ENCODE measurements around the gene MAP4K3. TPM values are rescaled to one million over a fixed set of nuclear protein-coding genes. Genes with fewer than 3 reads are reported as not detected.

Gene MAP4K3
- total RNA-seq, 2 experiments from 2014 or later = 10.9 to 13.1 TPM

- CTCF ChIA-PET = no interaction called here
- peaks cover 25% of the 10 kb centered on the region for H3K4me1 Mint-ChIP-seq
- no peaks in the 10 kb centered on the region for H3K36me3 Mint-ChIP-seq
- no peak overlapping the region for H3K4me3 Mint-ChIP-seq
- DNase-seq (no peak), ATAC-seq (no peak)
- H3K9me3 Mint-ChIP-seq (ENCODE audit: low read depth) = no peaks in the 10 kb centered on the region
- H3K27ac Mint-ChIP-seq = no peak overlapping the region
- no peaks in the 10 kb centered on the region for H3K27me3 Mint-ChIP-seq
Observed at GRCh38 chr2:39411181-39411944, 25.7 kb downstream of the MAP4K3 start.

GRCh38 chr2:39409697-39410389, 27.2 kb downstream of the MAP4K3 start:
- peaks cover 25% of the 10 kb centered on the region for H3K4me1 Mint-ChIP-seq
- ATAC-seq = no peak
- no peaks in the 10 kb centered on the region for H3K27me3 Mint-ChIP-seq
- H3K4me3 Mint-ChIP-seq = no peak overlapping the region
- H3K27ac Mint-ChIP-seq = no peak overlapping the region
- peaks cover 1% of the 10 kb centered on the region for H3K36me3 Mint-ChIP-seq
- CTCF ChIA-PET = interaction anchor here (1.0 kb wide), 1 partner anchor 10 kb away, joined by 3 read pairs; no protein-coding TSS in a partner anchor
- H3K9me3 Mint-ChIP-seq (ENCODE audit: low read depth) = no peaks in the 10 kb centered on the region
- DNase-seq = no peak

GRCh38 chr2:39408351-39409136, 28.5 kb downstream of the MAP4K3 start:
- CTCF ChIA-PET = interaction anchor here (1.0 kb wide), 1 partner anchor 9 kb away, joined by 3 read pairs; no protein-coding TSS in a partner anchor
- no peaks in the 10 kb centered on the region for H3K9me3 Mint-ChIP-seq (ENCODE audit: low read depth)
- no peaks in the 10 kb centered on the region for H3K27me3 Mint-ChIP-seq
- no peak overlapping the region for H3K27ac Mint-ChIP-seq
- ATAC-seq (no peak), DNase-seq (no peak)
- H3K36me3 Mint-ChIP-seq = peaks cover 1% of the 10 kb centered on the region
- peaks cover 23% of the 10 kb centered on the region for H3K4me1 Mint-ChIP-seq
- H3K4me3 Mint-ChIP-seq = no peak overlapping the region

- CTCF ChIA-PET = interaction anchor here (0.7 kb wide), 1 partner anchor 140 kb away, joined by 3 read pairs; no protein-coding TSS in a partner anchor
- Mint-ChIP-seq H3K9me3 (ENCODE audit: low read depth) (no peaks in the 10 kb centered on the region), H3K4me1 (peaks cover 18% of the 10 kb centered on the region), H3K36me3 (peaks cover 1% of the 10 kb centered on the region), H3K27ac (no peak overlapping the region), H3K4me3 (no peak overlapping the region), H3K27me3 (no peaks in the 10 kb centered on the region)
- DNase-seq (no peak), ATAC-seq (no peak)
Observed at GRCh38 chr2:39407516-39408296, 29.4 kb downstream of the MAP4K3 start.

- CTCF ChIA-PET = no interaction called here
- peaks cover 1% of the 10 kb centered on the region for H3K36me3 Mint-ChIP-seq
- ATAC-seq (no peak), DNase-seq (no peak)
- no peak overlapping the region for H3K27ac Mint-ChIP-seq
- peaks cover 24% of the 10 kb centered on the region for H3K4me1 Mint-ChIP-seq
- no peaks in the 10 kb centered on the region for H3K27me3 Mint-ChIP-seq
- H3K9me3 Mint-ChIP-seq (ENCODE audit: low read depth) = no peaks in the 10 kb centered on the region
- no peak overlapping the region for H3K4me3 Mint-ChIP-seq
Observed at GRCh38 chr2:39405364-39405763, 31.7 kb downstream of the MAP4K3 start.

GRCh38 chr2:39403311-39403710, 33.8 kb downstream of the MAP4K3 start:
- Mint-ChIP-seq H3K4me3 (no peak overlapping the region), H3K27me3 (no peaks in the 10 kb centered on the region), H3K9me3 (ENCODE audit: low read depth) (no peaks in the 10 kb centered on the region), H3K4me1 (peaks cover 13% of the 10 kb centered on the region), H3K27ac (no peak overlapping the region), H3K36me3 (peaks cover 1% of the 10 kb centered on the region)
- ATAC-seq (no peak), DNase-seq (no peak)
- CTCF ChIA-PET = no interaction called here

GRCh38 chr2:39401319-39401718, 35.8 kb downstream of the MAP4K3 start:
- Mint-ChIP-seq H3K27me3 (no peaks in the 10 kb centered on the region), H3K36me3 (peaks cover 1% of the 10 kb centered on the region), H3K4me1 (peaks cover 8% of the 10 kb centered on the region), H3K9me3 (ENCODE audit: low read depth) (no peaks in the 10 kb centered on the region), H3K4me3 (no peak overlapping the region), H3K27ac (no peak overlapping the region)
- ATAC-seq = no peak
- DNase-seq = no peak
- CTCF ChIA-PET = interaction anchor here (1.9 kb wide), 2 partner anchors 9 to 21 kb away, joined by 4 read pairs; no protein-coding TSS in a partner anchor

- CTCF ChIA-PET = interaction anchor here (1.6 kb wide), 1 partner anchor 10 kb away, joined by 3 read pairs; no protein-coding TSS in a partner anchor
- no peaks in the 10 kb centered on the region for H3K27me3 Mint-ChIP-seq
- H3K4me3 Mint-ChIP-seq = no peak overlapping the region
- no peak for ATAC-seq
- peaks cover 8% of the 10 kb centered on the region for H3K4me1 Mint-ChIP-seq
- H3K36me3 Mint-ChIP-seq = no peaks in the 10 kb centered on the region
- no peaks in the 10 kb centered on the region for H3K9me3 Mint-ChIP-seq (ENCODE audit: low read depth)
- no peak overlapping the region for H3K27ac Mint-ChIP-seq
- no peak for DNase-seq
Observed at GRCh38 chr2:39399570-39399969, 37.5 kb downstream of the MAP4K3 start.

- DNase-seq = no peak
- CTCF ChIA-PET = no interaction called here
- Mint-ChIP-seq H3K4me1 (no peaks in the 10 kb centered on the region), H3K27me3 (no peaks in the 10 kb centered on the region), H3K4me3 (no peak overlapping the region), H3K9me3 (ENCODE audit: low read depth) (no peaks in the 10 kb centered on the region), H3K36me3 (peaks cover 2% of the 10 kb centered on the region), H3K27ac (no peak overlapping the region)
- no peak for ATAC-seq
Observed at GRCh38 chr2:39395313-39395712, 41.8 kb downstream of the MAP4K3 start.

GRCh38 chr2:39394516-39394961, 42.5 kb downstream of the MAP4K3 start:
- Mint-ChIP-seq H3K27me3 (no peaks in the 10 kb centered on the region), H3K4me1 (no peaks in the 10 kb centered on the region), H3K27ac (no peak overlapping the region), H3K36me3 (peaks cover 2% of the 10 kb centered on the region), H3K4me3 (no peak overlapping the region), H3K9me3 (ENCODE audit: low read depth) (no peaks in the 10 kb centered on the region)
- CTCF ChIA-PET = no interaction called here
- ATAC-seq (no peak), DNase-seq (no peak)

- CTCF ChIA-PET = interaction anchor here (1.6 to 1.7 kb wide), 2 partner anchors 9 to 13 kb away, joined by 4 read pairs; no protein-coding TSS in a partner anchor
- ATAC-seq (no peak), DNase-seq (no peak)
- Mint-ChIP-seq H3K27me3 (no peaks in the 10 kb centered on the region), H3K9me3 (ENCODE audit: low read depth) (no peaks in the 10 kb centered on the region), H3K4me1 (no peaks in the 10 kb centered on the region), H3K36me3 (peaks cover 2% of the 10 kb centered on the region), H3K27ac (no peak overlapping the region), H3K4me3 (no peak overlapping the region)
Observed at GRCh38 chr2:39392672-39393071, 44.4 kb downstream of the MAP4K3 start.

- peaks cover 8% of the 10 kb centered on the region for H3K36me3 Mint-ChIP-seq
- ATAC-seq = no peak
- no peak overlapping the region for H3K27ac Mint-ChIP-seq
- CTCF ChIA-PET = no interaction called here
- H3K4me3 Mint-ChIP-seq = no peak overlapping the region
- H3K4me1 Mint-ChIP-seq = no peaks in the 10 kb centered on the region
- H3K27me3 Mint-ChIP-seq = no peaks in the 10 kb centered on the region
- DNase-seq = no peak
- peaks cover 4% of the 10 kb centered on the region for H3K9me3 Mint-ChIP-seq (ENCODE audit: low read depth)
Observed at GRCh38 chr2:39390216-39390615, 46.9 kb downstream of the MAP4K3 start.

- H3K36me3 Mint-ChIP-seq = peaks cover 6% of the 10 kb centered on the region
- peaks cover 4% of the 10 kb centered on the region for H3K9me3 Mint-ChIP-seq (ENCODE audit: low read depth)
- no peak overlapping the region for H3K4me3 Mint-ChIP-seq
- no peak for ATAC-seq
- DNase-seq = no peak
- H3K27me3 Mint-ChIP-seq = no peaks in the 10 kb centered on the region
- CTCF ChIA-PET = no interaction called here
- no peaks in the 10 kb centered on the region for H3K4me1 Mint-ChIP-seq
- H3K27ac Mint-ChIP-seq = no peak overlapping the region
Observed at GRCh38 chr2:39386064-39386463, 51.0 kb downstream of the MAP4K3 start.
